ENCODE measurements around the gene SLC48A1.

SLC48A1 gene

DNA sequence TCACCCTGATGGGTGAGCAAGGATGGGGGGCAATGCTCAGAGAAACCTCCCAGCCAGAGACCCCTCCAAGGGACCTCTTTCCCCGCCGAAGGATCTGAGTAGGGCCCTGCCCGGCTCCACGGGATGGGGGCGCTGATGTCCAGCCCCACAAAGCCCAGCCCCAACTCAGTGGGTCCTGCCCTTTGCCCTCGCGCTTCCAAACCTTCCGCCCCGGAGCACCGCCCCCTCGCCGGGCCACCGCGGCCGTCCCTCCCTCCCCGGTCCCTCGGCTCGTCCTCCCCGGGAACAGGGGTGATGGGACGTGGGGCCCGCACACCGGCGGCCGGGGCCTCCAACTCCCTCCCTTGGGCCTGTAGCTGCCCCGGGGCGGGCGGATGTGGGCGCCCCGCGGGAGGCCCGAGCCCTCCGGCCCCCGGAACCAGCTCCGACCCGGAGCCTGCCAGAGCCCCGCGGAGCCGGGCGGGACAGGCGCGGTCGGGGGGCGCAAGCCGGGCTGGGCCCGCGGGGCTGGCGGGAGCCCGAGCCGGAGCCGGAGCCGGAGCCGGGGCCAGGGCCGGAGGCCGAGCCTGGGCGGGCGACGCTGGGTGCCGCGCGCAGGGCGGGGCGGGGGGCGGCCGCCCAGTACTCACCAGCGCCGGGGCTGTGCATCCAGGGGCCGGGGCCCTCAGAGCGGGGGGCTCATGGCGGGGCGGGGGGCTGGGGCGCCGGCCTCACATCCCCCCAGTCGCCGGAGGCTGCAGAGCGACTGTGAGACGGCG lies 46.3 kb downstream of the SLC48A1 start:
- Histone ChIP-seq H3K4me3 (ENCODE audit: low read depth in 1 of 2, low read length in 2 of 2) (peak overlapping the region; percentile 70 to 80), H3K36me3 (ENCODE audit: control insufficient read depth in 1 of 2, insufficient read depth in 2 of 2, low read length in 2 of 2) (peaks cover 3 to 4% of the 10 kb centered on the region in 2 donors), H3K9me3 (ENCODE audit: control insufficient read depth in 1 of 2, low read length in 2 of 2) (no peaks in the 10 kb centered on the region), H3K27ac (ENCODE audit: low read length) (peak overlapping the region; percentile 92), H3K4me1 (ENCODE audit: control insufficient read depth in 1 of 2, insufficient read depth in 2 of 2, low read length in 2 of 2) (peaks cover 40 to 51% of the 10 kb centered on the region in 2 donors), H3K27me3 (ENCODE audit: low read depth, low read length) (no peaks in the 10 kb centered on the region)

DNA sequence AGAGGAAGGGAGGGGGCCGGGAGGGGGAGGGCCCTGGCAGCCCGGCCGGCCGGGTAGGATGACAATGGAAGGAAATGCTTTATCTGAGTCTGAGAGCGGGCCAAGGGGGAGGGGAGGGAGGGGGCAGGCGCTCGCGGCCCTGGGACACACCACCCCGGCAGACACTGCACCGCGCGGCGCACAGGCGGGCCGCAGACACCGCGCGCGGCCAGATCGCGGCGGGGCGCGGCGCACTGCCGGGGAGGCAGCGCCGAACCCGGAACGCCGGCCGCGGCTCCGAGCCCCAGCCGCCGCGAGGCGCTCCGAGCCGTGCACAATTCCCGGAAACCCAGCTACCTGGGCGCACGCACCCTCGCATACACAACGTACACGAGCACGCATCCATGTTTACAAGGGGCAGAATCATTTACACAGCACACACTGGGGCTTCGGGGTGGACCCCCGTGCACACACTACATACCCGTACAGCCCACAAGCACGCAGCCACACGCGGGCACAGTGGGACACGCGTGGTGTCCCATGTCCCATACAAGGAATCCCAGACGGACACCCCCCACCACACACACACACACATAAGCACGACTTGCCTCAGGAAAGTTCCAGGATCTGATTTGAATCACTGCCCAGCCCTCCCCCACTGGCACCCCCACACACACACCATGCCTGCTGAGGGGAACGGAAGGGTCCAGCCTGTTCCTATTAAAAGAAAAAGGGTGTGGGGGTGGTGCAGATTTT lies 47.0 kb downstream of the SLC48A1 start, which contains the start of gene HDAC7:
Gene HDAC7, minus strand, starts transcription at position 8 of the 735 bp plus-strand sequence. CDS start 118 bp downstream, outside the sequence.
- peaks cover 41 to 45% of the 10 kb centered on the region in 2 donors for H3K4me1 ChIP-seq (ENCODE audit: control insufficient read depth in 1 of 2, insufficient read depth in 2 of 2, low read length in 2 of 2)
- H3K36me3 ChIP-seq (ENCODE audit: control insufficient read depth in 1 of 2, insufficient read depth in 2 of 2, low read length in 2 of 2) = peaks cover 0 to 3% of the 10 kb centered on the region in 2 donors
- no peaks in the 10 kb centered on the region for H3K9me3 ChIP-seq (ENCODE audit: control insufficient read depth in 1 of 2, low read length in 2 of 2)
- H3K27me3 ChIP-seq (ENCODE audit: low read depth, low read length) = no peaks in the 10 kb centered on the region
- peak within 1 kb of the TSS; percentile 93 for H3K27ac ChIP-seq (ENCODE audit: low read length)
- peak within 1 kb of the TSS; percentile 70 to 80 for H3K4me3 ChIP-seq (ENCODE audit: low read depth in 1 of 2, low read length in 2 of 2)

DNA sequence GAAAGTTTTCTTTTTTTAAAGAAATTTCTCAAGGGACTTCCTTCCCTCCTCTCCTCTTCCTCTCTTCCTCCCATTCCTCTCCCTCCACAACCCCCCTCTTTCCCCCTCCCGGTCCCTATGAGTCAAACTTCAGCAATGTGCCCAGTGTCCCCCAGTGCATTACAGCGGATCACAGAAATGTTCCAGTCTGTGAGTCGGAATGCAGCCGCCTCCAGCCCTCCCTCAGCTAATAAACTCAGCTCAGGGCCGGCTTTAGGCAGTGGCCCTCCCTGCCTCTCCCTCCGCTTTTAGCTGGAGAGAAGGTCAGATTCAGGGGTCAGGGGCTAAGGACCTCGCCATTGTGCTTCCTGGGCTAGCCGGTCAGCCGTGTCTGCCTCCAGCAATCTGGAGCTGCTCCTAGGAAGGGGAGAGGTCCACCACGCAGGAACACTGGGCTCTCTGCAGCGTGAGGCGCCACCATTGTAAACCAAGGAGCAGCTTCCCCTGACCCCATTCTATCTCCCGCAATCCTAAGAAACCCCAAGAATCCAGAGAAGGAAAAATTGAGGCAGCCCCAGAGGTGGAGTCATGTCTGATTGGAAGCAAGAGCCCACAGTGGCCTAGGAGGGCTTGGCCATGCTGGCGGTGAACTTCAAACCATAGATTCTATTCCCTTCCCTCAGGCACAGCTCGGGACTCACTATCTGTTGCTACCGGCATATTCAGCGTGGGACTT lies 47.8 kb downstream of the SLC48A1 start:
- Histone ChIP-seq H3K4me3 (ENCODE audit: low read depth in 1 of 2, low read length in 2 of 2) (peak overlapping the region; percentile 70 to 72), H3K4me1 (ENCODE audit: control insufficient read depth in 1 of 2, insufficient read depth in 2 of 2, low read length in 2 of 2) (peaks cover 44 to 49% of the 10 kb centered on the region in 2 donors), H3K36me3 (ENCODE audit: control insufficient read depth in 1 of 2, insufficient read depth in 2 of 2, low read length in 2 of 2) (peaks cover 0 to 3% of the 10 kb centered on the region in 2 donors), H3K27me3 (ENCODE audit: low read depth, low read length) (no peaks in the 10 kb centered on the region), H3K9me3 (ENCODE audit: control insufficient read depth in 1 of 2, low read length in 2 of 2) (no peaks in the 10 kb centered on the region), H3K27ac (ENCODE audit: low read length) (peak overlapping the region; percentile 93)

DNA sequence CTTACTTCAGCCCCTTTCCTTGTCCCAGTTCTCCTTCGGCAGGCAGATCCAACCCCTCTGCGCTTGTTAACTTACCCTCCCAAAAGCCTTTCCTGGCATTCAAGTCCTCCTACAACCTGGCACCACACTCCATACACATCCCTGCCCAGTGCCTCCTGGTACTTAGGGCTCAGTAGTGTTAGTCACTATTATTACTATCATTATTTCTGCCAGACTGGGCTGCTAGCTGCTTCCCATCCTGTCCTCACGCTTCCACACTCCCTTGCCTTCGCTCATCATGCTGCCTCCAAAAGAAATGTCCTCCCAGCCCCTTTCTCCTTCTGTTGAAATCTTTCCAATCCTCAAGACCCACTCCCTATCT lies 48.3 kb downstream of the SLC48A1 start:
- H3K4me1 ChIP-seq (ENCODE audit: control insufficient read depth in 1 of 2, insufficient read depth in 2 of 2, low read length in 2 of 2) = peaks cover 44 to 45% of the 10 kb centered on the region in 2 donors
- H3K4me3 ChIP-seq (ENCODE audit: low read depth in 1 of 2, low read length in 2 of 2) = peak overlapping the region; percentile 70 to 72

DNA sequence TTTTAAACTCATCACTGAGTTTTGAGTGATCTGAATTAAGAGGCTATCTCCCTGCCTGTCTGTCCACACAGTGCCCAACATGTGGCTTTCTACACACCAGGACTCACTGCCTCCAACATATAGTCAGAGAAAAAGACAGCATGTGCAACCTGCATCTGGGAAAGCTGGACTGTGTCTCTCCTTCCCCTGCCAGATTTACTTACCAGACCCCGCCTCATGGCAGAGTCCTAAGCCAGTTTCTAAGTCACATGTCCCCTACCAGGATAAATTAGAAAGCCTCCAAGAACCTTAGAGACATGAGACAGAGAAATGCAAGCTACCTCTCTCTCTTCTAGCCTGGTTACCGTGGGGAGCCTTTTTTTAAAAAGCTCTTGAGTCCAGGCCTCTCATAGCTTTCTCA lies 49.4 kb downstream of the SLC48A1 start:
- Histone ChIP-seq H3K9me3 (ENCODE audit: control insufficient read depth in 1 of 2, low read length in 2 of 2) (no peaks in the 10 kb centered on the region), H3K27ac (ENCODE audit: low read length) (peak overlapping the region; percentile 93), H3K36me3 (ENCODE audit: control insufficient read depth in 1 of 2, insufficient read depth in 2 of 2, low read length in 2 of 2) (peaks cover 0 to 3% of the 10 kb centered on the region in 2 donors), H3K4me1 (ENCODE audit: control insufficient read depth in 1 of 2, insufficient read depth in 2 of 2, low read length in 2 of 2) (peaks cover 34 to 40% of the 10 kb centered on the region in 2 donors), H3K4me3 (ENCODE audit: low read depth in 1 of 2, low read length in 2 of 2) (no peak overlapping the region), H3K27me3 (ENCODE audit: low read depth, low read length) (no peaks in the 10 kb centered on the region)

More for the DNA sequence above, 48.3 kb downstream of the SLC48A1 start:
- H3K27me3 ChIP-seq (ENCODE audit: low read depth, low read length) = no peaks in the 10 kb centered on the region
- peaks cover 0 to 3% of the 10 kb centered on the region in 2 donors for H3K36me3 ChIP-seq (ENCODE audit: control insufficient read depth in 1 of 2, insufficient read depth in 2 of 2, low read length in 2 of 2)
- H3K9me3 ChIP-seq (ENCODE audit: control insufficient read depth in 1 of 2, low read length in 2 of 2) = no peaks in the 10 kb centered on the region
- H3K27ac ChIP-seq (ENCODE audit: low read length) = peak overlapping the region; percentile 93

DNA sequence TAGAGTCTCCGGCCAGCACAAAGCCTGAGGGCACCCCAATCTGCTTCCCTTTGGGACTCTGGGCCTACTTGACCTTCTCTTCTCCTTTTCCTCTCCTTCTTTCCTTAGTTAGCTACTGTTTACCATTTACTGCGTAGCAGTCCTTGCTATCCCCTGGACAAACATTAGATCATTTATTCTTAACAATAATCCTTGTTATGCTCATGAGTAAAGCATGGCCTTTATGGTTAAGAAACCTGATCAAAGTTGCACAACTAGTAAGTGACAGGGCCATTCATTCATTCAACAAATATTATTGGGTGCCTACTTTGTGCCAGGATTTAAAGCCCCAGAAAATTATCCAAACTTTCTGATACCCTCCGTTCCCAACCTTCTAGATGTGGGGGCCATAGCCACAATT lies 49.8 kb downstream of the SLC48A1 start:
- H3K27me3 ChIP-seq (ENCODE audit: low read depth, low read length) = no peaks in the 10 kb centered on the region
- peaks cover 0 to 3% of the 10 kb centered on the region in 2 donors for H3K36me3 ChIP-seq (ENCODE audit: control insufficient read depth in 1 of 2, insufficient read depth in 2 of 2, low read length in 2 of 2)
- no peaks in the 10 kb centered on the region for H3K9me3 ChIP-seq (ENCODE audit: control insufficient read depth in 1 of 2, low read length in 2 of 2)
- H3K4me1 ChIP-seq (ENCODE audit: control insufficient read depth in 1 of 2, insufficient read depth in 2 of 2, low read length in 2 of 2) = peaks cover 31 to 35% of the 10 kb centered on the region in 2 donors
- peak overlapping the region; percentile 93 for H3K27ac ChIP-seq (ENCODE audit: low read length)
- H3K4me3 ChIP-seq (ENCODE audit: low read depth in 1 of 2, low read length in 2 of 2) = no peak overlapping the region

DNA sequence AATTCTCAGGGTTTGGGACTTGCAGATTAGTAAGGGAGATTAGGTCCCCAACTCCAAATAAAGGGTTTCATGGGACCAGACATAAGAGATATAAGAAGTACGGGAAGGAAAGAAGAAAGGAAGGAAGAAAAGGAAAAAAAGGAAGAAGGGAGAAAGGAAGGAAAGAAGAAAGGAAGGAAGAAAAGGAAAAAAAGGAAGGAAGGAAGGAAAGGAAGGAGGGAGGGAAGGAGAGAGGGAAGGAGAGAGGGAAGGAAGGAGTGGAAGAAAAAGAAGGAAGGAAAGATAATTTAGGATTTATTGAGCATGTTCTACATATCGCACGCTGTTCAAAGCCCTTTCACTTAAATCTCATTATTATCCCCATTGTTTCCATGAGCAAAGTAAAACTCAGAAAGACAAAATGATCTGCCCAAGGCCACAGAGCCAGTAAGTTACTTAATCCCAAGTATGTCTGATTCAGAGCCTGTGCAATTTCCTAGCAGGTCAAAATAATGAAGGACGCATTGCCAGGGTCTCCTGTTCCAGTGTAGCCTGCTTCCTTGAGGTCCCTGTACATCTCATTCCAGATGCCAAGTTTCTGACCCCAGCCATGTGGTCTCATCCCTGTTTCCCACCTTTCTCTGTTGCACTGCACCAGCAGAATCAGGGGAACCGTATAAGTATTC lies 50.5 kb downstream of the SLC48A1 start:
- Histone ChIP-seq H3K4me1 (ENCODE audit: control insufficient read depth in 1 of 2, insufficient read depth in 2 of 2, low read length in 2 of 2) (peaks cover 31 to 42% of the 10 kb centered on the region in 2 donors), H3K27ac (ENCODE audit: low read length) (peak overlapping the region; percentile 93), H3K4me3 (ENCODE audit: low read depth in 1 of 2, low read length in 2 of 2) (no peak overlapping the region), H3K36me3 (ENCODE audit: control insufficient read depth in 1 of 2, insufficient read depth in 2 of 2, low read length in 2 of 2) (peaks cover 0 to 3% of the 10 kb centered on the region in 2 donors), H3K9me3 (ENCODE audit: control insufficient read depth in 1 of 2, low read length in 2 of 2) (no peaks in the 10 kb centered on the region), H3K27me3 (ENCODE audit: low read depth, low read length) (no peaks in the 10 kb centered on the region)

DNA sequence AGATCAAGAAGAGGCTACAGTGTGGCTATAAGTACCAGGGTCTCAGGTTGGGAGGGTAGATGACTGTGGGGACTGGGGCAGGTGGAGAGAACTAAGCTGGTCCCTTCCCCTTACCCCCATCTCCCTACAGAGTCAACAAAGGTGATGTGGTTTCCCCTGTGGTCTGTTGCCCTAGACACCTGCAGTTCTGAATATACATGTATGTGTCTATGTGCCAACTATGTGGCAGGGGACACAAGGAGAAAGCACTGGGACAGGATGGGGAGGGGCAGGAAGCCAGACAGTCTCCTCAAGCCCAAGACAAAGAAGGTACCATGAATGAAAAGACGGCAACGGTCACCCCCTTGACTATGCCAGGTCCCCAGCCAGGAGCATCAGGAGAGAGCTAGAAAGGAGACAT lies 51.2 kb downstream of the SLC48A1 start:
- no peaks in the 10 kb centered on the region for H3K9me3 ChIP-seq (ENCODE audit: control insufficient read depth in 1 of 2, low read length in 2 of 2)
- no peak overlapping the region for H3K4me3 ChIP-seq (ENCODE audit: low read depth in 1 of 2, low read length in 2 of 2)
- peaks cover 0 to 3% of the 10 kb centered on the region in 2 donors for H3K36me3 ChIP-seq (ENCODE audit: control insufficient read depth in 1 of 2, insufficient read depth in 2 of 2, low read length in 2 of 2)
- no peaks in the 10 kb centered on the region for H3K27me3 ChIP-seq (ENCODE audit: low read depth, low read length)
- H3K27ac ChIP-seq (ENCODE audit: low read length) = peak overlapping the region; percentile 93
- peaks cover 35 to 44% of the 10 kb centered on the region in 2 donors for H3K4me1 ChIP-seq (ENCODE audit: control insufficient read depth in 1 of 2, insufficient read depth in 2 of 2, low read length in 2 of 2)

DNA sequence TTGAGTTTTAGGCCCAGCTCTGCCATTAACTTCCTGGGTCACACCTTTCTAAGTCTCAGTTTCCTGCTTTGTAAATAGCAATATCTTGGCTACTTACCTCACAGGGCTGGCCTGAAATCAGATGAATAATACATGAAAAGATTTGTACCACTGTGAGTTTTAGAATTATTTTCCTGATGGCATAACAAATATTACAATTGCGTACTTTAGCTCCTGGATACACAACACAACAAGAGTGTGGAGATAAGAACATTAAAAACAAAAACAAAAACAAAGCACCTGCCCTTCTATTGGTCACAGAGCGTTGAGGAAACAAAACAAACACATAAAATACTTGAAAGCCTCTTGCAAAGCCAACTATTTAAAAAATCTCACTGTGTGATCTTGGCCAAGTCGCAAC lies 51.6 kb downstream of the SLC48A1 start:
- H3K27me3 ChIP-seq (ENCODE audit: low read depth, low read length) = no peaks in the 10 kb centered on the region
- no peaks in the 10 kb centered on the region for H3K9me3 ChIP-seq (ENCODE audit: control insufficient read depth in 1 of 2, low read length in 2 of 2)
- H3K4me1 ChIP-seq (ENCODE audit: control insufficient read depth in 1 of 2, insufficient read depth in 2 of 2, low read length in 2 of 2) = peaks cover 39 to 48% of the 10 kb centered on the region in 2 donors
- H3K4me3 ChIP-seq (ENCODE audit: low read depth in 1 of 2, low read length in 2 of 2) = no peak overlapping the region
- peak overlapping the region; percentile 93 for H3K27ac ChIP-seq (ENCODE audit: low read length)
- H3K36me3 ChIP-seq (ENCODE audit: control insufficient read depth in 1 of 2, insufficient read depth in 2 of 2, low read length in 2 of 2) = peaks cover 0 to 3% of the 10 kb centered on the region in 2 donors

DNA sequence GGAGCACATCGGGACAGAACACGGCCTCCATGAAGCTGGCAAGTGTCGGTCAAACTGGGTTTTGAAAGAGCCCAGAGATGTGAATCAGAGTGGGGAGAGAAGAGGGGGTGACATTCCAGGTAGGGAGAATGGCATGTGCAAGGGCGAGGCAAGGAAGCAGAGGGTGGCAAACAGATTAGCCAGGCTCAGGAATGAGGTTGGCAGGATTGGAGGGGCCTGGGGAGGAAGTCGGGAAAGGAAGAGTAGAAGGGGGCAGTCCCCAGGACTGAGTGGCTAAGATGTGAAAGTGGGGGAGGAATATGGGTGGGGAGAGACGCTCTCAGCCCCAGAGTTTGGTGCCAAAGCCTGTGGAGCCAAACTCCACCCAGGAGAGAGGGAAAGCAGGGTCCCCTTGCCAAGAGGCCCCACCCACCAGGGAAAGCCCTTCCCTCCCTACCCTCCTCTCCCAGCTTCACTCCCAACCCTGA lies 52.2 kb downstream of the SLC48A1 start:
- H3K27me3 ChIP-seq (ENCODE audit: low read depth, low read length) = no peaks in the 10 kb centered on the region
- H3K36me3 ChIP-seq (ENCODE audit: control insufficient read depth in 1 of 2, insufficient read depth in 2 of 2, low read length in 2 of 2) = peaks cover 0 to 3% of the 10 kb centered on the region in 2 donors
- no peaks in the 10 kb centered on the region for H3K9me3 ChIP-seq (ENCODE audit: control insufficient read depth in 1 of 2, low read length in 2 of 2)
- peaks cover 40 to 48% of the 10 kb centered on the region in 2 donors for H3K4me1 ChIP-seq (ENCODE audit: control insufficient read depth in 1 of 2, insufficient read depth in 2 of 2, low read length in 2 of 2)
- no peak overlapping the region for H3K4me3 ChIP-seq (ENCODE audit: low read depth in 1 of 2, low read length in 2 of 2)
- H3K27ac ChIP-seq (ENCODE audit: low read length) = peak overlapping the region; percentile 93
